ENCODE measurements around the gene EPS8L1.
"Not testable (repeated sequence)": the region's sequence is repeated elsewhere in the genome, so short reads cannot be mapped to it uniquely, and the experiment has no call there.

The EPS8L1 gene

DNA sequence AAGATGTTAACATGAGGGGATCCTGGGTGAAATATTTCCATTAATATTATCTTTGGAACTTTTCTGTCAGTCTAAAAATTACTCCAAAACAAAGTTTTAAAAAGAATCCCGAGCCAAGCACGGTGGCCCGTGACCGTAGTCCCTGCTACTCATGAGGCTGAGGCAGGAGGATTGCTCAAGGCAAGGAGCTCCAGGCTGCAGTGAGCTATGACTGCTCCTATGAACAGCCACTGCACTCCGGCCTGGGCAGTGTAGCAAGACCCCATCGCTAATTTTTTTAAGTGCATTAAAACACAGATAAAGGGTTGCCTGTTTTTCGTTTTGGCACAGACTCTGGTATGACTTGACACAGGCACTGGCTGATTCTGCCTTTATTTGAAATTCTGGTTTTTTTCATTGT, 44.5 kb upstream of the EPS8L1 start:
- no peak overlapping the region for H2BK5ac ChIP-seq (ENCODE audit: low read length)
- no peak overlapping the region for H4K8ac ChIP-seq (ENCODE audit: low read depth, low read length)
- no peaks in the 10 kb centered on the region for H3K27me3 ChIP-seq (ENCODE audit: control insufficient read depth in 3 of 3, insufficient read depth in 3 of 3, low read depth in 1 of 3, low read length in 3 of 3)
- no peak overlapping the region for H4K91ac ChIP-seq (ENCODE audit: low read depth, low read length, poor library complexity)
- no peak overlapping the region for H3K27ac ChIP-seq (replicated peaks; ENCODE audit: low read length)
- no peak overlapping the region for H3K4ac ChIP-seq (ENCODE audit: low read length)
- no peak overlapping the region for H2BK120ac ChIP-seq (ENCODE audit: low read depth, low read length)
- peaks cover 0 to 8% of the 10 kb centered on the region in 2 donors for H3K36me3 ChIP-seq (replicated peaks in 1 of 2; ENCODE audit: control insufficient read depth in 2 of 2, insufficient read depth in 2 of 2, low read length in 2 of 2)
- peaks cover 1 to 2% of the 10 kb centered on the region in 2 donors for H3K9me3 ChIP-seq (replicated peaks in 1 of 2; ENCODE audit: control insufficient read depth in 2 of 2, insufficient read depth in 1 of 2, low read depth in 1 of 2, low read length in 2 of 2)
- H3K79me1 ChIP-seq (ENCODE audit: low read depth, low read length): peaks cover 3% of the 10 kb centered on the region
- H3K14ac ChIP-seq (ENCODE audit: low read length): no peak overlapping the region
- H2AFZ ChIP-seq (ENCODE audit: low read length): no peak overlapping the region
- no CpG with 5 or more reads among the region's 7 CpGs for WGBS, 2 donors (ENCODE audit: extremely low coverage in 2 of 2, insufficient read length in 2 of 2, insufficient replicate concordance in 1 of 2)
- H3K4me2 ChIP-seq (ENCODE audit: insufficient read depth, low read length, poor library complexity, severe bottlenecking): no peak overlapping the region
- no peaks in the 10 kb centered on the region for H3K4me1 ChIP-seq (ENCODE audit: control insufficient read depth in 2 of 2, insufficient read depth in 1 of 2, low read depth in 1 of 2, low read length in 2 of 2)
- H3K4me3 ChIP-seq (ENCODE audit: low read length in 2 of 2): no peak overlapping the region
- no peak overlapping the region for H2AK5ac ChIP-seq (ENCODE audit: low read depth, low read length)
- no peak overlapping the region for H2BK12ac ChIP-seq (ENCODE audit: low read length)
- DNase-seq (ENCODE audit: low spot score): no peak
- H3K9ac ChIP-seq (ENCODE audit: low read depth, low read length, poor library complexity): no peak overlapping the region
- no peak overlapping the region for H3K18ac ChIP-seq (ENCODE audit: low read length)
- no peak overlapping the region for H3K23ac ChIP-seq (ENCODE audit: low read depth, low read length, poor library complexity)
- H2BK15ac ChIP-seq (ENCODE audit: low read length): no peak overlapping the region

DNA sequence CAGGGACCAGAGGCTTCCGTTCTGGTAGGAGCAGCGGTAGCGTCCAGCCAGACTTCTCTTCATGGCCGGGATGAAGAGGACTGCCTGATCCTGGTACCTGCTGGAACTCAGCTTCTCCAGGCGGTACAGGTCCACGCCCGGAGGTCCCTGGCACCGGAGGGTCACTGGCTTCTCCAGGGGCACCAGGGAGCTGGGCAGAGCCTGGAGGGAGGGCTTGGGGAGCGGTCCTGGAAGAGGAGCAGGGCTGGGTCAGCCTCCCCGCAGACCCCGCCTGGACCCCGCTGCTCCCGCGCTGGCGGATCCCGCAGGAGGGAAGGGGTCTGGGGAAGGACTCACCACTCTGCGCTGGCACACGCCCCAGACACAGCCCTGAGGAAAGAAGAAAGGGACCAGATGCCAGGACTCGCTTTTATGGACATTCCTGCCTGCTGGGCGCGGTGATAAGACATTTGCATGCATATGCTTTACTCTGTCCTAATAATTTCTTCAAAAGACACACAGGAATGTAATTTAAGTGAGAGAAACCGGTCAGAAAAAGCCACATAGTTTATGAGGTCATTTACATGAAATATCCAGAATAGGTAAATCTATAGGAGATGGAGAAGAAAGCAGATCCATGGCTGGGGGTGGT, 43.4 kb upstream of the EPS8L1 start:
- no peak overlapping the region for H3K4ac ChIP-seq (ENCODE audit: low read length)
- H2BK15ac ChIP-seq (ENCODE audit: low read length): peak overlapping the region; percentile 71
- H3K9me3 ChIP-seq (replicated peaks in 1 of 2; ENCODE audit: control insufficient read depth in 2 of 2, insufficient read depth in 1 of 2, low read depth in 1 of 2, low read length in 2 of 2): peaks cover 0 to 2% of the 10 kb centered on the region in 2 donors
- no peak overlapping the region for H3K4me2 ChIP-seq (ENCODE audit: insufficient read depth, low read length, poor library complexity, severe bottlenecking)
- H2BK12ac ChIP-seq (ENCODE audit: low read length): no peak overlapping the region
- H3K27me3 ChIP-seq (ENCODE audit: control insufficient read depth in 3 of 3, insufficient read depth in 3 of 3, low read depth in 1 of 3, low read length in 3 of 3): no peaks in the 10 kb centered on the region
- H3K14ac ChIP-seq (ENCODE audit: low read length): no peak overlapping the region
- no peak overlapping the region for H4K8ac ChIP-seq (ENCODE audit: low read depth, low read length)
- peak overlapping the region; percentile 79 for H4K91ac ChIP-seq (ENCODE audit: low read depth, low read length, poor library complexity)
- H3K79me1 ChIP-seq (ENCODE audit: low read depth, low read length): peaks cover 3% of the 10 kb centered on the region
- peak overlapping the region; percentile 65 for H3K18ac ChIP-seq (ENCODE audit: low read length)
- no peak overlapping the region for H3K27ac ChIP-seq (replicated peaks; ENCODE audit: low read length)
- H3K36me3 ChIP-seq (replicated peaks in 1 of 2; ENCODE audit: control insufficient read depth in 2 of 2, insufficient read depth in 2 of 2, low read length in 2 of 2): peaks cover 0 to 8% of the 10 kb centered on the region in 2 donors
- no peak overlapping the region for H3K4me3 ChIP-seq (ENCODE audit: low read length in 2 of 2)
- DNase-seq (ENCODE audit: low spot score): no peak
- peak overlapping the region; percentile 67 for H2BK120ac ChIP-seq (ENCODE audit: low read depth, low read length)
- no peak overlapping the region for H2AFZ ChIP-seq (ENCODE audit: low read length)
- peak overlapping the region; percentile 48 for H2BK5ac ChIP-seq (ENCODE audit: low read length)
- WGBS, 2 donors (ENCODE audit: extremely low coverage in 2 of 2, insufficient read length in 2 of 2, insufficient replicate concordance in 1 of 2): no CpG with 5 or more reads among the region's 22 CpGs
- peak overlapping the region; percentile 97 for H2AK5ac ChIP-seq (ENCODE audit: low read depth, low read length)
- H3K4me1 ChIP-seq (ENCODE audit: control insufficient read depth in 2 of 2, insufficient read depth in 1 of 2, low read depth in 1 of 2, low read length in 2 of 2): no peaks in the 10 kb centered on the region
- peak overlapping the region; percentile 44 for H3K9ac ChIP-seq (ENCODE audit: low read depth, low read length, poor library complexity)
- H3K23ac ChIP-seq (ENCODE audit: low read depth, low read length, poor library complexity): no peak overlapping the region

DNA sequence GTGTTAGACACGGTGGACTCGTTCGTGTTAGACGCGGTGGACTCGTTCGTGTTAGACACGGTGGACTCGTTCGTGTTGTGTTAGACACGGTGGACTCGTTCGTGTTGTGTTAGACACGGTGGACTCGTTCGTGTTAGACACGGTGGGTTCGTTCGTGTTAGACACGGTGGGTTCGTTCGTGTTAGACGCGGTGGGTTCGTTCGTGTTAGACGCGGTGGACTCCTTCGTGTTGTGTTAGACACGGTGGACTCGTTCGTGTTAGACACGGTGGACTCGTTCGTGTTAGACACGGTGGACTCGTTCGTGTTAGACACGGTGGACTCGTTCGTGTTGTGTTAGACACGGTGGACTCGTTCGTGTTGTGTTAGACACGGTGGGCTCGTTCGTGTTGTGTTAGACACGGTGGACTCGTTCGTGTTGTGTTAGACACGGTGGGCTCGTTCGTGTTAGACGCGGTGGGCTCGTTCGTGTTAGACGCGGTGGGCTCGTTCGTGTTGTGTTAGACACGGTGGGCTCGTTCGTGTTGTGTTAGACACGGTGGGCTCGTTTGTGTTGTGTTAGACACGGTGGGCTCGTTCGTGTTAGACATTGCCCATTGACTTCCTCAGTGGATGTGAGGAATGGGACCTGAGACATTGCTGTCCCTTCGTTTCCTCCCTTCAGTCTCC, 42.6 kb upstream of the EPS8L1 start:
- H2AFZ ChIP-seq (ENCODE audit: low read length); H4K91ac ChIP-seq (ENCODE audit: low read depth, low read length, poor library complexity); H4K8ac ChIP-seq (ENCODE audit: low read depth, low read length); H3K4me2 ChIP-seq (ENCODE audit: insufficient read depth, low read length, poor library complexity, severe bottlenecking); H2BK5ac ChIP-seq (ENCODE audit: low read length); H3K27ac ChIP-seq (replicated peaks; ENCODE audit: low read length); H2BK12ac ChIP-seq (ENCODE audit: low read length); H3K79me1 ChIP-seq (ENCODE audit: low read depth, low read length); H3K27me3 ChIP-seq (ENCODE audit: control insufficient read depth in 3 of 3, insufficient read depth in 3 of 3, low read depth in 1 of 3, low read length in 3 of 3); H3K18ac ChIP-seq (ENCODE audit: low read length); H3K23ac ChIP-seq (ENCODE audit: low read depth, low read length, poor library complexity); H3K9me3 ChIP-seq (replicated peaks in 1 of 2; ENCODE audit: control insufficient read depth in 2 of 2, insufficient read depth in 1 of 2, low read depth in 1 of 2, low read length in 2 of 2); H3K4me3 ChIP-seq (ENCODE audit: low read length in 2 of 2); H3K36me3 ChIP-seq (replicated peaks in 1 of 2; ENCODE audit: control insufficient read depth in 2 of 2, insufficient read depth in 2 of 2, low read length in 2 of 2); H3K14ac ChIP-seq (ENCODE audit: low read length); DNase-seq (ENCODE audit: low spot score); H2AK5ac ChIP-seq (ENCODE audit: low read depth, low read length); H2BK120ac ChIP-seq (ENCODE audit: low read depth, low read length); H3K9ac ChIP-seq (ENCODE audit: low read depth, low read length, poor library complexity); H2BK15ac ChIP-seq (ENCODE audit: low read length); H3K4ac ChIP-seq (ENCODE audit: low read length); H3K4me1 ChIP-seq (ENCODE audit: control insufficient read depth in 2 of 2, insufficient read depth in 1 of 2, low read depth in 1 of 2, low read length in 2 of 2): not testable (repeated sequence)
- 100% methylated on average over 6 of the region's 70 CpGs; no CpG with 5 or more reads in 1 of the 2 donors for WGBS, 2 donors (ENCODE audit: extremely low coverage in 2 of 2, insufficient read length in 2 of 2, insufficient replicate concordance in 1 of 2)

DNA sequence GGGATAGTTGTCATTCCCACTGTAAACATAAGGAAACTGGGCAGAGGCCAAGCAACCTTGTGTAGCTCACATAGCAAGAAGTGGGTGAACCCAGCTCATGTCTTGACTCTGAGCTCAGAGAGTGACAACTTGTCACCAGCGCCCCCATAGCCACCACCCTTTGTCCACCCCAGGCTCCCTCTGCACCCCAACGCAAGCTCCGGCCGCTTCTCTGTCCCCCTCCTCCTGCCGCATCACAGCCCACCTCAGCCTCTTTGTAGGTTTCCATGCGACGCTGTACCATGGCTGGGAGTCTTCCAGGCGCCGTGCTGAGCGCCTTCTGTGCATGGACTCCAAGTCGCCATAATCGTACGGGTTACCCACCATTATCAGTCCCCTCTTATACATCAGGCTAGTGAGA, 40.9 kb upstream of the EPS8L1 start:
- Histone ChIP-seq H2BK15ac (ENCODE audit: low read length) (no peak overlapping the region), H3K4me1 (ENCODE audit: control insufficient read depth in 2 of 2, insufficient read depth in 1 of 2, low read depth in 1 of 2, low read length in 2 of 2) (no peaks in the 10 kb centered on the region), H3K79me1 (ENCODE audit: low read depth, low read length) (no peaks in the 10 kb centered on the region), H2AFZ (ENCODE audit: low read length) (no peak overlapping the region), H3K27me3 (ENCODE audit: control insufficient read depth in 3 of 3, insufficient read depth in 3 of 3, low read depth in 1 of 3, low read length in 3 of 3) (no peaks in the 10 kb centered on the region), H3K9ac (ENCODE audit: low read depth, low read length, poor library complexity) (no peak overlapping the region), H3K4me3 (ENCODE audit: low read length in 2 of 2) (no peak overlapping the region), H3K27ac (replicated peaks; ENCODE audit: low read length) (no peak overlapping the region), H2AK5ac (ENCODE audit: low read depth, low read length) (no peak overlapping the region), H3K4ac (ENCODE audit: low read length) (peak overlapping the region; percentile 38), H4K8ac (ENCODE audit: low read depth, low read length) (no peak overlapping the region), H2BK5ac (ENCODE audit: low read length) (no peak overlapping the region), H2BK12ac (ENCODE audit: low read length) (no peak overlapping the region), H3K4me2 (ENCODE audit: insufficient read depth, low read length, poor library complexity, severe bottlenecking) (no peak overlapping the region), H3K36me3 (replicated peaks in 1 of 2; ENCODE audit: control insufficient read depth in 2 of 2, insufficient read depth in 2 of 2, low read length in 2 of 2) (peaks cover 0 to 16% of the 10 kb centered on the region in 2 donors), H3K23ac (ENCODE audit: low read depth, low read length, poor library complexity) (no peak overlapping the region), H3K14ac (ENCODE audit: low read length) (peak overlapping the region; percentile 17), H3K18ac (ENCODE audit: low read length) (peak overlapping the region; percentile 57), H4K91ac (ENCODE audit: low read depth, low read length, poor library complexity) (peak overlapping the region; percentile 9), H3K9me3 (replicated peaks in 1 of 2; ENCODE audit: control insufficient read depth in 2 of 2, insufficient read depth in 1 of 2, low read depth in 1 of 2, low read length in 2 of 2) (peaks cover 0 to 2% of the 10 kb centered on the region in 2 donors), H2BK120ac (ENCODE audit: low read depth, low read length) (no peak overlapping the region)
- no peak for DNase-seq (ENCODE audit: low spot score)
- no CpG with 5 or more reads among the region's 13 CpGs for WGBS, 2 donors (ENCODE audit: extremely low coverage in 2 of 2, insufficient read length in 2 of 2, insufficient replicate concordance in 1 of 2)
